PC-9 (cell line): Measurements from ENCODE around the gene TCTA. TPM values are rescaled to one million over a fixed set of nuclear protein-coding genes. Genes with fewer than 3 reads are reported as not detected.

Experiments used
- BruUV-seq: library from RNA; stranded (reverse); fragments of 400-500 nt; replicated peaks from 2 replicates; lab custom pipeline; 2021; lab: Mats Ljungman, UMichigan
- CTCF ChIA-PET: fragments of 300-600 bp; sonication (Branson Sonifier 250); formaldehyde crosslinking; loops from one replicate; lab custom pipeline; 2022; ENCODE audit warnings: antibody characterized with exemption; lab: Charles Lee
- POLR2A ChIA-PET: fragments of 300-600 bp; sonication (Branson Sonifier 250); formaldehyde crosslinking; loops from one replicate; lab custom pipeline; 2022; ENCODE audit warnings: antibody characterized with exemption; ENCODE audit not compliant: unreplicated experiment; lab: Charles Lee
- DNase-seq, 2 experiments: peaks; one replicate each; pipeline versions ENCODE4 v3.0.0 to v3.0.0-alpha.2; 2015 to 2022; ENCODE audit warnings: mixed read lengths in 1 of 2
- H2AFZ ChIP-seq: fragments of 200-600 bp; sonication (generic); 2 replicates; pipeline ENCODE4 v1.8.1; 2017; ENCODE audit warnings: antibody characterized with exemption
- H3F3A ChIP-seq: fragments of 200-600 bp; sonication (generic); 2 replicates; pipeline ENCODE4 v1.8.1; 2017; ENCODE audit warnings: antibody characterized with exemption, mild to moderate bottlenecking, low read depth; ENCODE audit not compliant: insufficient read depth
- H3K27ac ChIP-seq: fragments of 200-600 bp; sonication (generic); 2 replicates; pipeline ENCODE4 v1.6.1; 2016; ENCODE audit warnings: mixed run types
- H3K27me3 ChIP-seq: fragments of 200-600 bp; sonication (generic); 2 replicates; pipeline ENCODE4 v1.6.1; 2016; ENCODE audit warnings: low read depth, mixed run types; ENCODE audit not compliant: insufficient read depth
- H3K36me3 ChIP-seq: fragments of 200-600 bp; sonication (generic); 2 replicates; pipeline ENCODE4 v1.6.1; 2016; ENCODE audit warnings: low read depth, mixed run types
- H3K4me1 ChIP-seq: fragments of 200-600 bp; sonication (generic); replicated peaks from 2 replicates; pipeline ENCODE4 v1.6.1; 2016; ENCODE audit warnings: mixed run types; ENCODE audit not compliant: insufficient read depth
- H3K4me2 ChIP-seq: fragments of 200-600 bp; sonication (generic); 2 replicates; pipeline ENCODE4 v1.6.1; 2017; ENCODE audit warnings: mixed run types
- H3K4me3 ChIP-seq: fragments of 200-600 bp; sonication (generic); 2 replicates; pipeline ENCODE4 v1.6.1; 2016; ENCODE audit warnings: mixed run types
- H3K79me2 ChIP-seq: fragments of 200-600 bp; sonication (generic); 2 replicates; pipeline ENCODE4 v1.6.1; 2017; ENCODE audit warnings: low read depth, mixed run types
- H3K9me2 ChIP-seq: fragments of 200-600 bp; sonication (generic); 2 replicates; pipeline ENCODE4 v1.8.1; 2017; ENCODE audit warnings: mild to moderate bottlenecking; ENCODE audit not compliant: insufficient read depth
- H3K9me3 ChIP-seq: fragments of 200-600 bp; sonication (generic); 2 replicates; pipeline ENCODE4 v1.8.1; 2016; ENCODE audit warnings: low read depth; ENCODE audit not compliant: insufficient read depth
- H4K20me1 ChIP-seq: fragments of 200-600 bp; sonication (generic); 2 replicates; pipeline ENCODE4 v1.8.1; 2017; ENCODE audit not compliant: insufficient read depth
- CTCF ChIP-seq: fragments of 200-600 bp; sonication (generic); conservative IDR thresholded peaks from 2 replicates; pipeline ENCODE4 v1.6.1; 2017; ENCODE audit warnings: mixed run types, antibody characterized with exemption, mild to moderate bottlenecking, moderate library complexity
- EZH2 ChIP-seq: fragments of 200-600 bp; sonication (generic); IDR thresholded peaks from 2 replicates; pipeline ENCODE4 v1.8.0; 2017; ENCODE audit warnings: antibody characterized with exemption, low read depth
- intact Hi-C: fragments of 100-400 bp; cut with micrococcal nuclease; formaldehyde crosslinking; loops from one replicate; pipeline ENCODE4 v1.10.0; 2022; ENCODE audit not compliant: unreplicated experiment
- total RNA-seq: library from RNA; stranded (reverse); gene quantifications from 2 replicates; pipeline ENCODE4 v1.2.3, GENCODE V29; 2021

The TCTA gene
- total RNA-seq, 1 experiment from 2014 or later: 17.2 TPM

GRCh38 chr3:49410846-49411534, 1.2 kb upstream of the TCTA start:
- Histone ChIP-seq H3K27me3 (no peaks in the 10 kb centered on the region), H3K27ac (peak overlapping the region; percentile 63), H3F3A (peaks cover 30% of the 10 kb centered on the region), H3K4me2 (peak overlapping the region; percentile 89), H3K4me3 (peak overlapping the region; percentile 89), H3K79me2 (peaks cover 78% of the 10 kb centered on the region), H3K4me1 (peaks cover 34% of the 10 kb centered on the region), H3K9me3 (no peaks in the 10 kb centered on the region), H2AFZ (peak overlapping the region; percentile 79; the same call in 1 of the 2 replicates), H3K36me3 (no peaks in the 10 kb centered on the region), H4K20me1 (peaks cover 49% of the 10 kb centered on the region), H3K9me2 (no peaks in the 10 kb centered on the region)
- CTCF ChIA-PET: interaction anchor here (1.6 kb wide), 1 partner anchor 43 kb away, joined by 7 read pairs; no protein-coding TSS in a partner anchor
- intact Hi-C loops: loop anchor here (5.0 kb wide), 1 partner anchor 54 kb away; the partner anchor contains the start of gene GPX1
- BruUV-seq: no TSS peak
- no peak for TF ChIP-seq EZH2
- no peak for TF ChIP-seq CTCF
- DNase-seq: no peak
- POLR2A ChIA-PET: interaction anchor here (0.6 to 1.4 kb wide), 2 partner anchors 54 to 71 kb away, joined by 3 to 16 read pairs; no protein-coding TSS in a partner anchor

- Histone ChIP-seq H3K4me2 (peak overlapping the region; percentile 89), H3K27me3 (no peaks in the 10 kb centered on the region), H3K4me1 (peaks cover 34% of the 10 kb centered on the region), H3K36me3 (no peaks in the 10 kb centered on the region), H2AFZ (peak overlapping the region; percentile 79; the same call in 1 of the 2 replicates), H3K79me2 (peaks cover 73% of the 10 kb centered on the region), H3K27ac (peak overlapping the region; percentile 63), H4K20me1 (peaks cover 43% of the 10 kb centered on the region), H3K9me2 (no peaks in the 10 kb centered on the region), H3K4me3 (peak overlapping the region; percentile 89), H3K9me3 (no peaks in the 10 kb centered on the region), H3F3A (peaks cover 25% of the 10 kb centered on the region; the same call in 1 of the 2 replicates)
- BruUV-seq: TSS peak; percentile 40
- POLR2A ChIA-PET: interaction anchor here (0.5 to 1.4 kb wide), 8 partner anchors 18 to 318 kb away, joined by 3 to 16 read pairs (median 4); partner anchors contain the start of genes NICN1 and QRICH1
- intact Hi-C loops: loop anchor here (5.0 kb wide), 1 partner anchor 54 kb away; the partner anchor contains the start of gene GPX1
- TF ChIP-seq EZH2: no peak
- no peak for TF ChIP-seq CTCF
- peak in 1 of 2 experiments; percentile 39 for DNase-seq
- CTCF ChIA-PET: interaction anchor here (1.6 kb wide), 1 partner anchor 43 kb away, joined by 7 read pairs; no protein-coding TSS in a partner anchor
Observed at GRCh38 chr3:49411535-49411967, 672 bp upstream of the TCTA start.

- peaks cover 43% of the 10 kb centered on the region for H3K4me1 ChIP-seq
- no peaks in the 10 kb centered on the region for H3K9me3 ChIP-seq
- ChIA-PET POLR2A (interaction anchor here (0.6 kb wide), 2 partner anchors 13 to 55 kb away, joined by 3 to 4 read pairs; partner anchors contain the start of gene GPX1), CTCF (interaction anchor here (0.7 to 1.6 kb wide), 3 partner anchors 8 to 42 kb away, joined by 6 to 12 read pairs (median 7); no protein-coding TSS in a partner anchor)
- intact Hi-C loops: loop anchor here (1.0 to 5.0 kb wide), 2 partner anchors 55 to 72 kb away; partner anchors contain the start of genes GPX1 and USP4
- BruUV-seq: no TSS peak
- H3F3A ChIP-seq: peaks cover 34% of the 10 kb centered on the region; the same call in 1 of the 2 replicates
- H3K9me2 ChIP-seq: no peaks in the 10 kb centered on the region
- H3K79me2 ChIP-seq: peaks cover 60% of the 10 kb centered on the region
- peak in 1 of 2 experiments; percentile 35 for DNase-seq
- H3K4me3 ChIP-seq: peak overlapping the region; percentile 83
- no peaks in the 10 kb centered on the region for H3K27me3 ChIP-seq
- peak overlapping the region; percentile 91 for H2AFZ ChIP-seq
- peaks cover 32% of the 10 kb centered on the region for H4K20me1 ChIP-seq
- no peak for TF ChIP-seq EZH2
- TF ChIP-seq CTCF: no peak
- no peaks in the 10 kb centered on the region for H3K36me3 ChIP-seq
- peak overlapping the region; percentile 23; the same call in 1 of the 2 replicates for H3K27ac ChIP-seq
- H3K4me2 ChIP-seq: peak overlapping the region; percentile 95
Observed at GRCh38 chr3:49412632-49413337, 562 bp downstream of the TCTA start.
